HepG2 (cell line): ENCODE measurements around the gene FAM43B. TPM values are rescaled to one million over a fixed set of nuclear protein-coding genes. Genes with fewer than 3 reads are reported as not detected.

Source experiments
- ATAC-seq: fragments of 200-7000 bp; cut with Tn5 transposase; 3 replicates; pipeline ENCODE4 v1.9.1; 2020; ENCODE audit warnings: mild to moderate bottlenecking, moderate library complexity
- BruUV-seq: library from RNA; stranded (reverse); fragments of 400-500 nt; replicated peaks from 2 replicates; lab custom pipeline; 2021; lab: Mats Ljungman, UMichigan
- CTCF ChIA-PET: fragments of 300-600 bp; formaldehyde crosslinking; extraction: SDS; loops from one replicate; lab custom pipeline; 2021; ENCODE audit warnings: low total read pairs, inconsistent platforms, low intra/inter-chr PET ratio; lab: Yijun Ruan, JAX
- POLR2A ChIA-PET: fragments of 350-600 bp; sonication (Branson Sonifier 250); formaldehyde crosslinking; loops from one replicate; lab custom pipeline; 2020; ENCODE audit warnings: antibody characterized with exemption, inconsistent platforms; lab: Yijun Ruan, JAX
- DNase-seq: peaks from one replicate; pipeline ENCODE4 v3.0.0-alpha.2; 2015; ENCODE audit warnings: low spot score
- FAIRE-seq: peaks from 3 replicates; lab custom pipeline; 2011; peaks lifted over from hg19 to GRCh38; lab: Jason Lieb, UNC
- H2AFZ ChIP-seq: one replicate; pipeline ENCODE4 v1.6.1; 2011; ENCODE audit warnings: low read length, inconsistent platforms
- H3K27ac ChIP-seq: fragments of 300-600 bp; 3 replicates; pipeline ENCODE4 v1.8.0; 2011; ENCODE audit warnings: mixed run types, mild to moderate bottlenecking, mixed read lengths, low read length, inconsistent platforms; ENCODE audit not compliant: insufficient read depth; ENCODE audit errors: extremely low read length
- H3K27me3 ChIP-seq, 2 experiments: fragments of 200-600 bp in 1 of 2; 2 replicates in 1 of 2; 3 replicates in 1 of 2; pipeline versions ENCODE4 v1.6.0 to v1.8.0; 2011; ENCODE audit warnings: low read length in 2 of 2, mild to moderate bottlenecking in 2 of 2, moderate library complexity in 2 of 2, inconsistent platforms in 1 of 2; ENCODE audit not compliant: insufficient read depth in 2 of 2, control insufficient read depth in 1 of 2
- H3K36me3 ChIP-seq, 2 experiments: fragments of 200-600 bp in 1 of 2; replicated peaks in 1 of 2; 2 replicates in 1 of 2; 3 replicates in 1 of 2; pipeline versions ENCODE4 v1.5.1 to v1.8.0; 2011; ENCODE audit warnings: low read length in 2 of 2, inconsistent platforms in 1 of 2; ENCODE audit not compliant: insufficient read depth in 2 of 2, control insufficient read depth in 1 of 2
- H3K4me1 ChIP-seq: 2 replicates; pipeline ENCODE4 v1.5.1; 2012; ENCODE audit warnings: low read length, inconsistent platforms; ENCODE audit not compliant: insufficient read depth
- H3K4me2 ChIP-seq: 2 replicates; pipeline ENCODE4 v1.6.0; 2011; ENCODE audit warnings: low read depth, low read length, inconsistent platforms
- H3K4me3 ChIP-seq, 3 experiments: fragments of 200-600 bp in 1 of 3; sonication (generic), shearing (Covaris generic) in 1 of 3; replicated peaks in 1 of 3; 2 replicates each; pipeline ENCODE4 v1.5.1; 2011 to 2016; ENCODE audit warnings: low read length in 3 of 3, inconsistent platforms in 2 of 3, low read depth in 2 of 3, mild to moderate bottlenecking in 2 of 3, control low read depth in 1 of 3, mixed read lengths in 1 of 3; ENCODE audit not compliant: insufficient read depth in 1 of 3
- H3K79me2 ChIP-seq: one replicate; pipeline ENCODE4 v1.6.1; 2011; ENCODE audit warnings: low read length, inconsistent platforms; ENCODE audit not compliant: insufficient read depth
- H3K9ac ChIP-seq: 2 replicates; pipeline ENCODE4 v1.6.0; 2011; ENCODE audit warnings: mild to moderate bottlenecking, low read depth, low read length, inconsistent platforms; ENCODE audit not compliant: insufficient read depth
- H3K9me3 ChIP-seq: 2 replicates; pipeline ENCODE4 v1.5.1; 2012; ENCODE audit warnings: mild to moderate bottlenecking, low read length
- H4K20me1 ChIP-seq: 2 replicates; pipeline ENCODE4 v1.6.0; 2011; ENCODE audit warnings: inconsistent platforms, mild to moderate bottlenecking, low read length, moderate library complexity; ENCODE audit not compliant: insufficient read depth
- GZF1 ChIP-seq: sonication (generic); formaldehyde crosslinking; IDR thresholded peaks from 2 replicates; pipeline ENCODE4 v1.5.1; 2020; ENCODE audit warnings: mild to moderate bottlenecking, missing genetic modification reagents
- ONECUT2 ChIP-seq: sonication (generic); formaldehyde crosslinking; IDR thresholded peaks from 2 replicates; pipeline ENCODE4 v1.4.0; 2020; ENCODE audit warnings: missing genetic modification reagents
- ZNF772 ChIP-seq: sonication (generic); formaldehyde crosslinking; IDR thresholded peaks from 2 replicates; pipeline ENCODE4 v1.5.0; 2020; ENCODE audit warnings: mild to moderate bottlenecking, missing genetic modification reagents
- ZSCAN25 ChIP-seq: sonication (generic); formaldehyde crosslinking; IDR thresholded peaks from 2 replicates; pipeline ENCODE4 v1.8.0; 2022; ENCODE audit warnings: mild to moderate bottlenecking, missing genetic modification reagents
- WGBS: methylation state at CpG from one replicate; pipeline ENCODE4 v1.1.6; 2017; ENCODE audit warnings: low lambda C conversion rate; 5-methylcytosine and 5-hydroxymethylcytosine counted together
- in situ Hi-C: cut with HindIII; loops from 2 replicates; pipeline ENCODE4 v1.10.0; 2017; ENCODE audit warnings: low pct_unique_long_range_greater_than_20kb; ENCODE audit not compliant: extremely low pct_ligation_motif_present
- intact Hi-C: fragments of 100-400 bp; cut with micrococcal nuclease; formaldehyde crosslinking; loops from one replicate; pipeline ENCODE4 v1.10.0; 2022; ENCODE audit not compliant: unreplicated experiment
- polyA plus RNA-seq, 8 experiments: library from polyadenylated mRNA; depleted of rRNA in 3 of 8; stranded (reverse) in 7 of 8; unstranded in 1 of 8; fragments of >200 nt; fragmentation: Illumina TruSeq in 4 of 8; extraction: Trizol in 4 of 8; gene quantifications; 2 replicates each; pipeline versions ENCODE4 v1.2.1 to v1.2.3, GENCODE V29; 2011 to 2016; ENCODE audit warnings: low read depth in 4 of 8, missing spikeins in 1 of 8, mixed read lengths in 1 of 8; ENCODE audit not compliant: insufficient read depth in 1 of 8
- total RNA-seq, 5 experiments: library from RNA; depleted of rRNA; stranded (reverse); fragments of >200 nt; fragmentation: Illumina TruSeq; extraction: Trizol; gene quantifications; 2 replicates each; pipeline ENCODE4 v1.2.3, GENCODE V29; 2016; ENCODE audit warnings: low read depth in 1 of 5

Gene FAM43B
- total and polyA plus RNA-seq, 2 of the 13 experiments (the other 11 are each of a cell fraction or from before 2014, with no cell fraction given), result 0.63 to 3.7 TPM

- Histone ChIP-seq H3K27ac (no peak overlapping the region), H3K9ac (no peak overlapping the region), H3K4me3 (no peak overlapping the region), H2AFZ (no peak overlapping the region), H3K79me2 (no peaks in the 10 kb centered on the region), H4K20me1 (no peaks in the 10 kb centered on the region), H3K9me3 (no peaks in the 10 kb centered on the region), H3K36me3 (no peaks in the 10 kb centered on the region), H3K27me3 (peaks cover 0 to 1% of the 10 kb centered on the region in 2 experiments; a peak in 1 of 5 replicates), H3K4me1 (no peaks in the 10 kb centered on the region), H3K4me2 (no peak overlapping the region)
- TF ChIP-seq GZF1 (CRISPR knock-in tag), result 0 out of 2 replicates have a peak, but pooled peaks have one; percentile 53
- TF ChIP-seq ONECUT2 (CRISPR knock-in tag), result no peak
- no TSS peak for BruUV-seq
- no peak for FAIRE-seq
- 67% methylated on average over 6 of the region's 6 CpGs for WGBS
- intact Hi-C loops (no loop called here), in situ Hi-C loops (no loop called here)
- ATAC-seq, result no peak
- no peak for DNase-seq
- CTCF ChIA-PET, result no interaction called here
- POLR2A ChIA-PET, result no interaction called here
Measured at GRCh38 chr1:20596106-20596505, 43.7 kb downstream of the FAM43B start.

- no peaks in the 10 kb centered on the region for H3K27me3 ChIP-seq
- BruUV-seq, result no TSS peak
- no peak overlapping the region for H3K4me3 ChIP-seq
- no peak overlapping the region for H3K27ac ChIP-seq
- FAIRE-seq (no peak), ATAC-seq (no peak), DNase-seq (no peak)
- no peaks in the 10 kb centered on the region for H3K79me2 ChIP-seq
- in situ Hi-C loops, result no loop called here
- no peaks in the 10 kb centered on the region for H3K9me3 ChIP-seq
- H3K4me1 ChIP-seq, result no peaks in the 10 kb centered on the region
- WGBS, result 73% methylated on average over 3 of the region's 3 CpGs
- TF ChIP-seq ZNF772 (CRISPR knock-in tag) (no peak), ZSCAN25 (no peak)
- TF ChIP-seq, all 625 proteins: peak for 0
- Histone ChIP-seq H4K20me1 (no peaks in the 10 kb centered on the region), H3K4me2 (no peak overlapping the region), H2AFZ (no peak overlapping the region), H3K9ac (no peak overlapping the region), H3K36me3 (no peaks in the 10 kb centered on the region)
- intact Hi-C loops, result no loop called here
- CTCF ChIA-PET, result no interaction called here
- POLR2A ChIA-PET, result no interaction called here
Measured at GRCh38 chr1:20597650-20598049, 45.3 kb downstream of the FAM43B start.
